DMS114 treated with DMSO at 0.1 percent for 48 hours (cell line): ENCODE measurements around the gene CARD9.

ENCODE experiments used
- DNase-seq: peaks from one replicate; lab custom pipeline; 2025; ENCODE audit not compliant: unreplicated experiment; lab: John Stamatoyannopoulos, UW

CARD9 gene

DNA sequence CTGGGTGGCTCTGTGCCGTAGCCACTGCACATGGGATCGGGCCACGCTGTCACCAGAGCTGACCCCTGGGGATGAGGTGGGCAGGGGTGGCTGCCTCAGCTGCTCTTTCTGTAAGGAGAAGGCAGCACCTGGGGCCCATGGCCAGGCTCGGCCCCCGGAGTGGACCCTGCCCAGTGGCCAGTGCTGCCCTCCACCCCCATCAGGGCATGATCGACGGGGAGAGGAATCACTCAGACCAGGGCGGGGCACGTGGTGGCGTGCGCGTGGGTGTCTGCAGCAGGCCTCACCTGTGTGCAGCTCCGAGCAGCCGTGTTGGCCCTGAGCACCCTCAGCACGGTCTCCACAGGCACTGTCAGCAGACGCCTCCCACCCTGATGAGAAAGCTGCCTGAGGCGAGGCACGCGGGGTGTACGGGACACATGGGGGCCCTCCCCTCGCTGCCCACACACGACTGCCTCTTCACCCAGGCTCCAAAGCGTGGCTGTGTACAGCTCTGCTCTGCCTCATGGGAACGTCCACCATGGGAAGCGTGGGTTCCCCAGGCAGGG, 8.6 kb upstream of the CARD9 start:
- DNase-seq: no peak

DNA sequence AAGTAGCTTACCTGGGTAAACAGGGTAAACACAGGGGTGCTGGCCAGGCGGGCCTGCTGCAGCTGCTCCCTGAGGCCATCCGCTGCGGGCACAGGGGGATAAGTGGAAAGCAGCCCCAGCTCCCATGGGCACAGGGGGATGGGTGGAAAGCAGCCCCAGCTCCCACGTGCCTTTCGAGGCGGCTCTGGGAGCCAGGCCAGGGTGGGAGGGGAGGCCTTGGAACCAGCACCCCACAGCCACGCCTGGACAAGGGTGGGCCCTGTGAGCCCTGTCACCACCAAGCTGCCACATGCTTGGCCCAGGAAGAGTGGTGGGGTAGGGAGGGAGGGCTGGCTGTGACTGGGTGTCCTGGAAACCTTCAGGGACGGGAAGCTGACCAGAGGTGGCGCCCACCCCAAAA, 7.8 kb upstream of the CARD9 start:
- DNase-seq: no peak

DNA sequence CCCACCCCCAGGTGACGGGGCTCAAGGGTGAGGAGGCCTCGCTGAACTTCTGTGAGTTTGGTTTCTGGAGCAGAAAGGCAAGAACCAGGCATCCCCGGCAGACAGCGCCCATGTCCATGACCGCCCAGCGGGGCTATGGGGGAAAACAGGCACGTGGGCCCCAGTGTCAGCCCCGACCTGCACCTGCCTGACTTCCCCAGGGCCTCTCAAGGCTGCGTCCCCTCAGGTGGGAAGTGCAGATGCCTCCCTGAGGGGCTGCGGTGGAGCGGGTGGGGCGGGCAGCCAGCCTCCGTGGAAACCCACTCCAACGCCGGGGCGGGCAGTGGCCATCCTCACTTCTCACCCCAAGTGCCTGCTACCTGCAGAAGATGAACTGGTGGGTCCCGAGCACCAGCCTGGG, 6.9 kb upstream of the CARD9 start:
- DNase-seq: no peak

DNA sequence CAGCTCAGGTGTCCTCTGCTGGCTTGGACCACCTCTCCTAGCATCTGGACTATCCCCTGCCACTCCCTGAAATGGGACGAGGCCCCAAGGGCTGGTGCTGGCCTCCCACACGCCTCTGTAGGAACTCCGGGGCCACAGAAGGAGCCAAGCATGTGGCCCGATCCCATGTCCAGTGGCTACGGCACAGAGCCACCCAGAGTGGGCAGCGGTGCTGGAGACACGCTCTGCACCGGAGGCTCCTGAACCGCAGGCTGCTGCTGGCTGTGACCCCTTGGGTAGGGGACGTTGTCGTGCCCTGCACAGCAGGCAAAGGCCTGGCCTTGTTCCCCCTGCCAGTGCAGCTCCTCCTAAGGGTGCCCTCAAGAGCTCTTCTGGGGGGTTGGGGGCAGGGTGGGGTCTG, 6.4 kb upstream of the CARD9 start:
- no peak for DNase-seq

DNA sequence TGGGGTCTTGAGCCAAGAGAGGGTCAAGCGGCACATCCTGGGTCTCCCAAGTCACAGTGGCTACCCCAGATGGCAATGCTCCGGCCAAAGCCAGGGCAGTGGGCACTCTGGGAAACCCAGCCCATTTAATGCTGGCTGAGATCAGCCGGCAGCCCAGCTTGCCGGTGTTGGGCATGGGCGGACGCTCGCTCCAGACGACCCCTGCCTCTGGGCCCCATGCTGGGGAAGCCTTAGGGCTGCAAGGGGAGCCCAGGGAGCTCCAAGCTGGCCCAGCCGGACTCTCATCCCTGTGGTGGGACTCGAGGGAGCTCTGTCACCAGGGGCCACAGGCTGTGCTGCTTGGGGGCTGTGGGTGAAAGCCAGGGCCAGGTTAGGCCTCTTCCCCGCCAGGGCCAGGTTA, 5.9 kb upstream of the CARD9 start:
- DNase-seq: no peak

DNA sequence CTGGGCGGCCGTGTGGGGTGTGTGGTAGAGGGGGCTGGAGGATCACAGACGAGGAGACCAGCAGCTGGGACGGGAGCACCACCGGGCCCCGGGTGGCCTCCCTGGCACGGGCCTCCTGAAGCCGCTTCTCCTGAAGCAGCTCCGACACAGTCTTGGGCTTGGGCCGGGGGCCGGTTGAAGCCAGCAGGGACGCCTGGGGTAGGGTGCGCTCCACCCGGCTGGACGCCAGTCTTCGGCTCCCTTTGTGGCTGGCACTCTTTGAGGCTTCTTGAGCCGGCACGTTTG, 5.5 kb upstream of the CARD9 start:
- DNase-seq: no peak

DNA sequence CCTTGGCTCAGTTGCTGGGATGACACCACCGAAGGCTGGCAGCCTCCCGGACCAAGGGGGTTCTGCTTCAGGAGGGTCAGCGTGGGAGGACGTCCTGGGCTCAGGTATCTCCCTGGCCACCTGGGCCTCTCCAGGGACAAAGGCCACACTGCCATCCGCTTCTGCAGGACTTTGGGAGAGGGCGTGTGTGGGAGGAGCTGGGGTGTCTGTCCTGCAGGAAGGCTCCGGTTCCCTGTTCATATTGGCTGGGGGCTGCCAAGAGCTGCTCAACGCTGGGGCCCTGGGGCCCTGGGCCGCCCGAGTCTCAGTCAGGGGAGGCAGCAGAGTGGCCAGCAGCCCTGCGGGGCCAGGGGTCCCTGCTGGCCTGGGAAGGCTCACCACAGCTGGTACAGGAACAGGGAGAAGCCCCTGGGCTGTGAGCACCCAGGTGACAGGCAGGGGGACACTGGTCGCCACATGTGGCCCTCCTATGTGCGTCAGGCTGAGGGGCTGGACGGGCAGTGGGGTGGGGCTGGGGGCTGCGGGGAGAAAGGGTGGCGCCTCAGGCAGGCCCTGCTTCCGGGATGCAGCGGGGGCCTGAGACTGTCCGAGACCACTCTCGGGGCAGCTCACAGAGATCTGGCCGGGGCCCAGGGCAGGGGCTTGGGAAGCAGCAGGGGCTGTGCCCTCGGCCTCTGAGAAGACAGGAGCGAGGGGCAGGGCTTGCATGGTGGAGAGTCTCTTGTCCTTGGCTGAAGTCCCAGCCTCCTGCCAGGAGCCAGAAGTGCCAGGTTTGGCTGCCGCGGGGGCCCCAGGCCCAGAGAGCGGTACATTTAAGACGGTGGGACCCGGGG, 4.9 kb upstream of the CARD9 start:
- DNase-seq: no peak

DNA sequence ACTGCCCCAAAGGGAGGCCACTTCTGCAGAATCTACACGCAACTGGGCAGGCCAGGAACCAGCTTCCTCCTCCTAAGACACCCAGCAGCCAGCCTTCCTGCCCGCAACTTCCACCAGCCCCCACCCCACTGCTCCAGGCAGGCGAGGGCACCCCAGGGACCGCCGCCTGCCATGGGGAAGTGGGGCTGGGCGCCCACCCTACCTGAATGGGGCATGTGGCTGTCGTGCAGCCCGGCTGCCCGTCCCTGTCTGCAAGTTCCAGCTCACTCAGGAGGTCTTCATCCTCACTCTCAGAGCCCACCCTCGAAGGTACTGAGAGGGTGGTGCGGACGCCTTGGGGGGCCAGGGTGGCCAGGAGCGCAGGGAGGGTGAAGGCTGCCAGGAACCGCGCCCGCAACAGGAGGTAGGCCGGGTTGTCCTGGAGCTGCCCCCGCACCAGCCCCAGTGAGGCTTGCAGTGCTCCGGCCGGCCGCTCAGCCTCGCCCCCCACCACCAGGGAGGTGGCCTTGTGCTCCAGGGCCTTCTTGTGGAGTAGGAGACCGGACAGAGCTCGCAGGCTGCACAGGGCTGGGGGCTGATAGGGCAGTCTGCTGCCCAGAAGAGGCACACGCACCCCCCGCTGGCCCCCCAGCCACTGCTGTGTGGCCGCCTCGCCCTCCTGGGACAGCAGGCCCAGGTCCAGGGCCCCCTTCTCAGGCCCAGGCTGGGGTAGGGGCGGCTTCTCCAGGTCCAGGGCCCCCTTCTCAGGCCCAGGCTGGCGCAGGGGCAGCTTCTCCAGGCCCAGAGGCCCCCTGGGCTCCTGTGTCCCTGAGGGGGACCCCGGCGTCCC, 4.1 kb upstream of the CARD9 start:
- DNase-seq: no peak

DNA sequence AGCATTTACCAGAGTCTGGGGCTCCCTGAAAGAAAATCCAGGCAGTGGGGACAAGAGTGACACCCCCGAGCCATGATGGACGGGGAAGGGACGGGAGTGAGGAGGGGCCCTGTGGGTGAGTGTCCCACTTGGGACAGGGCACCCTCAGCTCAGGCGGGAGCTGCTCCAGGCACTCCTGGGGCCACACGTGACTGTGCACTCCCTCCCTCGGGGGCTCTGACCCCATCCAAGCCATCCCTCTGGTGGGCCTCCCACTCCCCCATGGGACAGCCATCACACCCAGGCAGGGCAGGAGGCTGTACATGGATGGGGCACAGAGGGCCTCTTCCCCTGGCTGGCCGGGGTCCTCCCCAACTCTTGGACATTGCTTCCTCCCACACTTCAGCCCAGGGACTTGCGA, 3.0 kb upstream of the CARD9 start:
- no peak for DNase-seq

DNA sequence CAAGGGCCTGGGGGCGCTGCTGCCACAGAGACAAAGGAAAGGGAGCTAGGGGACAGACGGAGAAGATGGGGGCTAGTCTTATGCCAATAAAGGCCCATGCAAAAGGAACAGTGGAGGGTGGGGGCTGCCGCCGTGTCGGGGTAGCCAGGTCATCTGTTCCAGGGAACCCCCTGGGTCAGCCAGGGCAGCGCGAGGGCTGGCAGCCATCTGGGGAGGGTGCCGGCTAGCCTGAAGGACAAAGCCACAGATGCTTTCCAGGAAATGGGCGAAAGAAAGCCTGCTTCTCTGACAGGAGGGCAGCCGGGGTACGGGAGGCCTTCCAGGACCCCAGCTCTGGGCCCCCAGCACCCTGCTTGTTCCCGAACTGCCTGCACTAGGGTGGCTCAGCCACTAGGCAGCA, 1.6 kb upstream of the CARD9 start:
- DNase-seq: no peak

DNA sequence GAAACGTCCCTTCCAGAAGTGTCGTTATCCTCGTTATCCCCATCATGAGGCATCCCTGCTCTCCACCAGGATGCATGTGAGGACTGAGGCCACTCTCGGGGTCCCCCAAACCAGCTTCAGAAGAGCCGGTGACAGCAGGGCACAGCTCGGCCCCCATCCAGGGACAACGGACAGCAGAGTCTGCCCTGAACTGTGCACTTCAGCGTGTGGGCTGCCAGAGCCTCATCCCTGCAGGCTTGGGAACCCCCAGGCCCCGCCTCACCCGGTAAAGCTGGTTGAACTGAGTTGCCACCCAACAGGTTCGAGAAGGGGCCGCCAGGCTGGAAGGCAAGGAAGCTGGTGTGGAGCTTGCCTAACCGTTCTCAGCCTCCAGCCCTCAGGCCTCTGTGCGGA, 710 bp upstream of the CARD9 start:
- no peak for DNase-seq

DNA sequence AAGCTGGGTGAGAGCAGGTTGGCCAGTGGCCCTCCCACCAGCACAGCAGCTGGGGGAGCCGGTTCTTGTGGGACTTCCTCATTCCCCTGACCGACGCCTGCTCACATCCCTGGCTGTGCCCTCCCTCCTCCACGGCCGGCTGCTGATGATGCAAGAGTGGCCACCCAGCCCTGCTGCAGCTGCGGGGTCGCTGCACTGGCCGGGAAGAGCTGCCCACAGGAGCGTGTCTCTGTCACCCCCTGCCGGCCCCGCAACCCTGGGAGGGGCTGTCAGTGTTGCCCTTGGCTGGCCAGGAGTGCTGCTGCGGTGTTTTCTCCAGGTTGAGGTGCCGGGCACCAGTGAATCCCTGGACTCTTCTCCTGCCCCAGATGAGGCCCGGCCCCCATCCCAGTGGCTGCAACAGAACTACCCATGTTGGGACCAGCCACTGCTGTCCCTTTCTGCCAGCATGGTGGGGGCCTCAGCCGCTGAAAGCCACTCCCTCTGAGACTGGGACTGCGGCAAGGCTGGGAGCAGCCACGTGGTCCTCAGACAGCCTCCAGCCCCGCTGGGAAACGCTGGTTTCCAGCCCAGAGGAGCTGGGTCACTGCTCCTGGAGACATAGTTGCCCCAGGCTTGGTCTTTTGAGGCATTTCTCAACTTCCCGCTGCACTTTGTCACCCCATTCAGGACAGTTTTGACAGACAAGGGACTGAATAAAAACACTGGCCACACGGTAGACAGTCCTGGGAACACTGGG, 739 bp downstream of the CARD9 start:
- no peak for DNase-seq

DNA sequence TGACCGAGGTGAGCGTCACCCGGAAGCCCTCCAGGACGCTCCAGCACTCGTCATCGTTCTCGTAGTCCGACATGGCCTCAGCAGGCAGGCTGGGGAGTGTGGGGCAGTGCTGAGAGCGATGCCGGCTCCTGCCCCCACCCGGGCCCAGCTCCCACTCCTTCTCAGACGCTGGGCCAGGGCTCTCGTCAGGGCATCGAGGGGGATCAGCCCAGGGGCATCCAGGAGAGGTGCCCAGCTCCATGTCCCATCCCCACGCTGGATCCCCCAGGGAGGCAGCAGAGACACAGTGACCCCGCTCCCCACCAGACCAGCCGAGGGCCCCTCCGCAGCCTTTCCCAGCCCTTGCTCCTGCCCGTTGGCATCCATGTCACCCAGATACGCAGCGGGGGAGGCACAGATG, 1.5 kb downstream of the CARD9 start:
- no peak for DNase-seq

DNA sequence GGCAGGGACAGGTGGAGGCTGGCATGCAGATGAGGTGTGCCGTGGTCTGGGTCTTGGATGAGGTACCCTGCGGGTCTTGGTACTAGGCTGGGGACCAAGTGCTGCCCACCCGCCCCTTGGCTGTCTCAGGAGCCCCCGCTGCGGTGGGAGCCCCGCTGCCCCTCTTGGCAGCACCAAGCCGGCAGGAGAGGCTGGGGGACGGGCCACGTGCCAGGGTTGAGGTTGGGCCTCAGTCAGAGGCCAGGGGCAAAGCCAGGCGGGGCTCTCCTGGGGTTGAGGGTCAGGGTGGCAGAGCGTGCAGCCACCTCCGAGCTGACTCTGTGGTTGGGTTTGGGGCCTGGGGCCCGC, 2.0 kb downstream of the CARD9 start:
- no peak for DNase-seq

DNA sequence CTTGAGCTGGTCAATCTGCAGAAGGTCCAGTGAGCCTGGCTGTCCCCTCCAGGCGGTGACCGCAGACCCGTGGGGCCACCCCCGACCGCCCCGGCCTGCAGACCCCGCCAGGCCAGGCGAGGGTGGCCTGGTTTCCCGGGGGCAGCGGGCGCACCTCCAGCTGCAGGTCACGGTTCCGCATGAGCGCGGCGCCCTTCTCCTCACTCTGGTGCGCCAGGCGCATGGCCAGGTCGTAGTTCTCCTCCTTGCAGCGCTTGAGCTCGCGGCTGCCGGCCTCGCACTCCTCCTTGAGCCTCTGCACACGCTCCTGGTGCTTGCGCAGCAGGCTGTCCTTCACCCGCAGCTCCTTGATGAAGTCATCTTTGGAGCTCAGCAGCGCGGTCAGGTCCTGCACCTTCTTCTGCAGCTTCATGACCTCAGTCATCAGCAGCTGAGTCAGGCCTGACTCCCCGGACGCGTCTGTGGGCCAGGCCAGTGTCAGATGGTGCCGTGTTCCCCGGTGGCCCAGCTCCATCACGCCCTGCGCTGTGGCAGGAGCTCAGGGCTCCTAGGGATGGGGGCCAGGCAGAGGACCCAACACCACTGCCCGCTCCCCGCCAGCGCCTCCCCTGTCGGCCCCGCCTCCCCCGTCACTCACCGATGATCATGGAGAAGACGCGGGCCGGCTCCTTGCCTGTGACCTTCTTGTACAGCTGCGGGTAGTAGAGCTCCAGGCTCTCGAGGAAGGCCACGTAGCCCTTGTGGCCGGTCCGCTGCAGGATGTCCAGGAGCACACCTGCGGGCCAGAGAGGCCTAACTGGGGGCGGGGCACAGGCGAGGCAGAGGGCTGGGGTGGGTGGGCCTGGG, 2.6 kb downstream of the CARD9 start:
- no peak for DNase-seq

DNA sequence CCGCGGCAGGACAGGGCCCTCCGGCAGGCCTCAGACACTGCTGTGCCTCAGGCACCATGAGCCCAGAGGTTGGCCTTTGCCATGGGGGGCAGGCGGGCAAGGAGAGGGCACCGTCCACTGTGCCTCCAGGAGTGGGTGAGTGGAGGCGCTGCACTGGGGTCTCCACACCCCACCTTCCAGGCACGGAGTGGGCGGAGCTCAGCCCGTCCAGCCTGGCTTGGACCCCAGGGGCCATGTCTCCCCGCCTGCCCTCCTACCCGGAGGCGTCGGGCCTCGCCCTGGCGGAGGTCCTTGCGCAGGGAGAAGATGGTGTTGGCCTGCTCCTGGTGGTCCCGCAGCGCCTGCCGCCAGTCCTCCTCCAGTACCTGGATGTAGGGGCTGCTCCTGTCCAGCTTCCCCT, 3.4 kb downstream of the CARD9 start:
- no peak for DNase-seq

DNA sequence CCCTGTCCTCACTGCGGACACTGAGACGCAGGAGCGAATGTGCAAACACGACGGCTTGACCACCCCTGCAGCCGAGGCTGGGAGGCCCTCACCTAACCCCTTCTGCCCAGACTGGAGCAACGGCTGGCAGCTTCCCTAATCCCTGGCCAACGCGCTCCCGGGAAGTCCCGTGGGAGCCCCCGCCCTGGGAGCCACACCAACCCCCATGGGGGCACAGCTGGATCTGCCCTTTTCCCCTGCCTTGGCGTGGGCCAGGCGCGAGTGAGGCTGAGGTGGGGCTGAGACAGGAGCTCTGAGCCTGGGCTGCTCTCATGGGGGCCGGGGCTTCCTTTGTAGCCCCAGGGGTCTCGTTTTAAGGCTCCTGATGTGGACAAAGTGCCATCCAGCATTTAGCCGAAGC, 5.3 kb downstream of the CARD9 start:
- DNase-seq: no peak

DNA sequence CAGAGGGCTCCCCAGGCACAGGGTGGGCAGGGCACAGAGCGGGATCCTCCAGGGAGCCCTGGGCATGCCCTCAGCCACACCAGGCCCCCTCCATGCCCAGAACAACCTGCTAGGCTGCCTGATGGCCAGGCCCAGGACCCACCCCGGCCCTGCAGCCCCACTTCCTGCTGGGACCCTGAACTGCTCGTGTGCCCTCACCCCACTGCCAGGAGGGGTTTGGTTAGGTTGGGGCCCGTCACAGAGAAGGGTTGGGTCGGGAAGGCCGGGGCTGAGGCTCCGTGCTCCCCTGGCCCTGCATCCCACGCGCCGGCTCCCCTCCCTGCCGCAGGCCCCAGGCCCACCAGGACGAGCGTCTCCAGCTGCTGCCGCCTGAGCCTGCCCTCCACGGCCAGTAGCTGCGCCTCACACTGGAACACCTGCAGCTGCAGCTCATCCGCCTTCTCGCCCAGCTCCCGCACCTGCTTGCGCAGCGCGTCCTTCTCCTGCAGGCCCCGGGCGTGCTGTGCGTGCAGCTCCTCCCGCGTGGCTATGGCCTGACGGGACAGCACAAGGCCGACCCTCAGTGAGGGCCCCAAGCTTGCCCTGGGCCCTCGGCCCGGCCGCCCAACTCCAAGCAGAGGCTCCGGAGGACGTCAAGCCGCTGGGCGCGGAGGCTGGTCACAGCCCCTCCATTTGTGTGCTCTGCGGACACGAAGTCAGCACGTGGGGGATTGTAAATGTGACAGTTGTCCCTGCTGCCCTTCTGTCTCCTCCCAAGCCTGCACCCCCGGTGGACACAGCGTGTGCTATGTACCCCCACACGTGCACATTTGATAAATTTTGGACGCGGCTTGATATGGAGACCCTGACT, 5.9 kb downstream of the CARD9 start:
- no peak for DNase-seq

DNA sequence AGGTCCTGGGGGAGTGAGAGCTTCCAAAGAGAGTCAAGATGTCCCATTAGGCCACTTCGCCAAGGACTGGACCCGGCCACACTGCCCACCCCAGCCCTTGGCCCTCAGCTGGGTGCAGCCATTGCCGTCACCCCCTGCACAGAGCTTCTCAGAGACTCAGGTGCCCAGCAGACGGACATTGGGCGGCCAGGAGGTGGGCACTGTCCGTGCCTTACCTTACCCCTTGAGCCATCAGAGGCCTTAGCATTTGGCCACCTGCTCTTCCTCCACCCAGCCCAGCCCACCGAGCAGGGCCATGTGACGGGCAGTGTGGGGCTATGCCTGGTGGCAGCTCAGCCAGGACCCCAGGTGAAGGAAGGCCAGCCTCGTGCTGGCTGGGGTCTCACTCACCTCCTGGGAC, 6.6 kb downstream of the CARD9 start:
- DNase-seq: no peak

DNA sequence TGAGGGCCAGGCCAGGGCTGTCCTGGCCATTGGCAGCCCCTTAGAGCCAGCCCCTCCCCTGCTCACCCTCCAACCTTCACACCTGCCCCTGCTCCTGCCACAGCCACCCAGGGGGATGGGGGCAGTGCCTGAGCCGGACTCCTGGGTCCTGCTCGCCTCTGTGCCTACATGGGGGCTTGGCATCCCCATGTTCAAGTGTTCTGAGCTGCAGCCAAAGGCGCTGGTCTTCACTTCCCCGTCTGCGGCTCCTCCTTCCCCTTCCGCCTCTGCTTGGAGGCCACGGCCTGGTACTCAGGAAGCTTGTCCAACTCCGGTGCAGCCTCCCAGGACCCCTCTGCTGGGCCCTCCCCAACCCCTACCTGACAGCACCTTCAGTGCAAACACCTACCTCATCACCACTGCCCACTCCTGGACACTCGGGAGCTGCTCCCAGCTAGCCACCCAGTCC, 7.7 kb downstream of the CARD9 start:
- DNase-seq: no peak
